ENCODE results near the gene BPIFB2. TPM values are rescaled to one million over a fixed set of nuclear protein-coding genes. Genes with fewer than 3 reads are reported as not detected.

Gene BPIFB2
- total RNA-seq, 1 experiment from 2014 or later: not detected

DNA sequence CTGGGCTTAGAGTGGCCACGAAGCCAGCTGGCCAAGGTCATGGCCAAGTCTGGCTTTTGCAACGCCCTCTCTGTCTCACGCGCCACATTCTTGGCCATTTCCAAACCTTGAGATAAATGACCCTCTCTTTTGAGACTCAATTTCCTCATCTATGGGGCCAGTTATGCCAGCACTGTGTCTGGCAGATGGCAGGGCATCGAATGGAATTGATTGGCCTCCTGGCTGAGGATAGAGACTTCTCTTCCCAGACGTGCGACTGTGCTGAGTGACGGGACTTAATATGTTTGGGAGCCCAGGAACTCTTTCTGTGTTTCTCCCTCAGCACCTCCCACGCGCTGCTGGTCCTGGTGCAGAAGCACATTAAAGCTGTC, 7.6 kb downstream of the BPIFB2 start:
- Histone ChIP-seq H3K9me3 (ENCODE audit: control insufficient read depth, insufficient read depth, low read depth, low read length) (no peaks in the 10 kb centered on the region), H3K27ac (ENCODE audit: low read length) (no peak overlapping the region), H3K4me3 (ENCODE audit: low read depth in 2 of 2, low read length in 2 of 2) (no peak overlapping the region), H3K27me3 (ENCODE audit: control insufficient read depth, insufficient read depth, low read length) (no peaks in the 10 kb centered on the region), H3K4me1 (ENCODE audit: control insufficient read depth, insufficient read depth, low read length) (no peaks in the 10 kb centered on the region), H3K36me3 (ENCODE audit: control insufficient read depth, insufficient read depth, low read length) (no peaks in the 10 kb centered on the region)
- ATAC-seq (no peak), DNase-seq (ENCODE audit: low read depth, low spot score) (no peak)
- no TSS peak for BruUV-seq (replicated peaks)
- TF ChIP-seq, protein P1, sequence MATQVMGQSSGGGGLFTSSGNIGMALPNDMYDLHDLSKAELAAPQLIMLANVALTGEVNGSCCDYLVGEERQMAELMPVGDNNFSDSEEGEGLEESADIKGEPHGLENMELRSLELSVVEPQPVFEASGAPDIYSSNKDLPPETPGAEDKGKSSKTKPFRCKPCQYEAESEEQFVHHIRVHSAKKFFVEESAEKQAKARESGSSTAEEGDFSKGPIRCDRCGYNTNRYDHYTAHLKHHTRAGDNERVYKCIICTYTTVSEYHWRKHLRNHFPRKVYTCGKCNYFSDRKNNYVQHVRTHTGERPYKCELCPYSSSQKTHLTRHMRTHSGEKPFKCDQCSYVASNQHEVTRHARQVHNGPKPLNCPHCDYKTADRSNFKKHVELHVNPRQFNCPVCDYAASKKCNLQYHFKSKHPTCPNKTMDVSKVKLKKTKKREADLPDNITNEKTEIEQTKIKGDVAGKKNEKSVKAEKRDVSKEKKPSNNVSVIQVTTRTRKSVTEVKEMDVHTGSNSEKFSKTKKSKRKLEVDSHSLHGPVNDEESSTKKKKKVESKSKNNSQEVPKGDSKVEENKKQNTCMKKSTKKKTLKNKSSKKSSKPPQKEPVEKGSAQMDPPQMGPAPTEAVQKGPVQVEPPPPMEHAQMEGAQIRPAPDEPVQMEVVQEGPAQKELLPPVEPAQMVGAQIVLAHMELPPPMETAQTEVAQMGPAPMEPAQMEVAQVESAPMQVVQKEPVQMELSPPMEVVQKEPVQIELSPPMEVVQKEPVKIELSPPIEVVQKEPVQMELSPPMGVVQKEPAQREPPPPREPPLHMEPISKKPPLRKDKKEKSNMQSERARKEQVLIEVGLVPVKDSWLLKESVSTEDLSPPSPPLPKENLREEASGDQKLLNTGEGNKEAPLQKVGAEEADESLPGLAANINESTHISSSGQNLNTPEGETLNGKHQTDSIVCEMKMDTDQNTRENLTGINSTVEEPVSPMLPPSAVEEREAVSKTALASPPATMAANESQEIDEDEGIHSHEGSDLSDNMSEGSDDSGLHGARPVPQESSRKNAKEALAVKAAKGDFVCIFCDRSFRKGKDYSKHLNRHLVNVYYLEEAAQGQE (IDR thresholded peaks at IDR 0.05; ENCODE audit: insufficient read depth in 1 of 2, low read depth in 2 of 2, low read length in 1 of 2): no peak
- no peak for TF ChIP-seq SIN3A (IDR thresholded peaks at IDR 0.05; ENCODE audit: borderline replicate concordance, insufficient read depth, low read depth, low read length)
- POLR2A ChIA-PET: no interaction called here
- CTCF ChIA-PET: no interaction called here
- in situ Hi-C loops (cut with HindIII; ENCODE audit: low pct_unique_long_range_greater_than_20kb, low sequenced_read_pairs) (no loop called here), intact Hi-C loops (cut with micrococcal nuclease; ENCODE audit: unreplicated experiment) (no loop called here)

DNA sequence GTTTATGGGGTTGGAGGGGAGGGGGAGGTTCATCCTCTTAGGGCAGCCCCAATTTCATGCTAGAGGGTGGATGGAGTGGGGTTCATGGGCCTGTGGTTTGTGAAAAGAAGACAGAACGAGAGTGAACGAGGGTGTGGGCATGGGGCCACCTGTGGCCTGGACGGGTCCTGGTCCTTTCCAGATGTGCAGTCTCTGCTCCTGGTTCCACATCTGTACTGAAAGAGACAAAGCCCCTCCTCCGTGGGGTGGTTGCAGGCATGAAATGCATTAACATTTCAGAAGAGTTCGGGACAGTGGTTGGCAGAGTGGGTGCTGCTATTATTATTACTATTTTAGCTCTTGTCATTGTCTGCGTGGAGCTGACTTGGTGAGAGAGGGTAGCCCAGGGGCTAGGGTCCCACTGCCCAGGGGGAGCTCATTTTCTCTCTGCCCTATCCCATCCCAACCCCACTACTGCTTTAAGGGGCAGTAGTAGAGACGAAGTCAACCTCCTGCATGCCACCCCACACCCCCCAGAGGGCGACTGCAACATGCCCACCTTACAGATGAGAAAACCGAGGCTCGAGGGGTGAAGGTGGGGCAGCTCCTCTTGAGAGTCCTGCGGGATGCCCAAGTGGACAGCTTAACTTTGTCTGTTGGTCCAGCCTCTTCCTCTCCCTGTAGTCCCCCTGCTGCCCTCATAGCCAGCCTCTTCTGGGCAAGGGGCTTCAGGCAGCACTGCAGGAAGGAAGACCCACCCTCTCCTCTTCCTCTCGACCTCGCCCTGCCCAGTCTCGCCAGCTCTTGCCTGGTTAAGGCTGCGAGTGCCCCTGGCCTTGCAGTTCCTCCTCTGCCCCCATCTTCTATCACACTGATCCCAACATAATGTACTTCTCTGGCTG, 8.4 kb downstream of the BPIFB2 start:
- Histone ChIP-seq H3K4me1 (ENCODE audit: control insufficient read depth, insufficient read depth, low read length) (no peaks in the 10 kb centered on the region), H3K4me3 (ENCODE audit: low read depth in 2 of 2, low read length in 2 of 2) (no peak overlapping the region), H3K9me3 (ENCODE audit: control insufficient read depth, insufficient read depth, low read depth, low read length) (no peaks in the 10 kb centered on the region), H3K36me3 (ENCODE audit: control insufficient read depth, insufficient read depth, low read length) (no peaks in the 10 kb centered on the region), H3K27me3 (ENCODE audit: control insufficient read depth, insufficient read depth, low read length) (no peaks in the 10 kb centered on the region), H3K27ac (ENCODE audit: low read length) (no peak overlapping the region)
- BruUV-seq (replicated peaks): no TSS peak
- ChIA-PET CTCF (interaction anchor here (1.2 kb wide), 1 partner anchor 11 kb away, joined by 4 read pairs; no protein-coding TSS in a partner anchor), POLR2A (no interaction called here)
- intact Hi-C loops (cut with micrococcal nuclease; ENCODE audit: unreplicated experiment): no loop called here
- ATAC-seq: no peak
- in situ Hi-C loops (cut with HindIII; ENCODE audit: low pct_unique_long_range_greater_than_20kb, low sequenced_read_pairs): no loop called here
- no peak for DNase-seq (ENCODE audit: low read depth, low spot score)
- TF ChIP-seq, protein P1 (IDR thresholded peaks at IDR 0.05; ENCODE audit: insufficient read depth in 1 of 2, low read depth in 2 of 2, low read length in 1 of 2): no peak
- TF ChIP-seq SIN3A (IDR thresholded peaks at IDR 0.05; ENCODE audit: borderline replicate concordance, insufficient read depth, low read depth, low read length) (no peak), TCF7L2 (IDR thresholded peaks at IDR 0.05; ENCODE audit: low read depth, low read length) (no peak), POLR2AphosphoS5 (IDR thresholded peaks at IDR 0.05; ENCODE audit: low read depth, low read length) (no peak)
- TF ChIP-seq, protein P2, sequence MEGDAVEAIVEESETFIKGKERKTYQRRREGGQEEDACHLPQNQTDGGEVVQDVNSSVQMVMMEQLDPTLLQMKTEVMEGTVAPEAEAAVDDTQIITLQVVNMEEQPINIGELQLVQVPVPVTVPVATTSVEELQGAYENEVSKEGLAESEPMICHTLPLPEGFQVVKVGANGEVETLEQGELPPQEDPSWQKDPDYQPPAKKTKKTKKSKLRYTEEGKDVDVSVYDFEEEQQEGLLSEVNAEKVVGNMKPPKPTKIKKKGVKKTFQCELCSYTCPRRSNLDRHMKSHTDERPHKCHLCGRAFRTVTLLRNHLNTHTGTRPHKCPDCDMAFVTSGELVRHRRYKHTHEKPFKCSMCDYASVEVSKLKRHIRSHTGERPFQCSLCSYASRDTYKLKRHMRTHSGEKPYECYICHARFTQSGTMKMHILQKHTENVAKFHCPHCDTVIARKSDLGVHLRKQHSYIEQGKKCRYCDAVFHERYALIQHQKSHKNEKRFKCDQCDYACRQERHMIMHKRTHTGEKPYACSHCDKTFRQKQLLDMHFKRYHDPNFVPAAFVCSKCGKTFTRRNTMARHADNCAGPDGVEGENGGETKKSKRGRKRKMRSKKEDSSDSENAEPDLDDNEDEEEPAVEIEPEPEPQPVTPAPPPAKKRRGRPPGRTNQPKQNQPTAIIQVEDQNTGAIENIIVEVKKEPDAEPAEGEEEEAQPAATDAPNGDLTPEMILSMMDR (IDR thresholded peaks at IDR 0.05): no peak

Data from Panc1 (cell line).